GM04504 (cell line): Measurements from ENCODE around the gene SPINT3.

Source experiments
- DNase-seq: peaks from one replicate; pipeline ENCODE4 v3.0.0-alpha.2; 2012; ENCODE audit warnings: low read depth

Gene SPINT3, protein sequence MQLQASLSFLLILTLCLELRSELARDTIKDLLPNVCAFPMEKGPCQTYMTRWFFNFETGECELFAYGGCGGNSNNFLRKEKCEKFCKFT

DNA sequence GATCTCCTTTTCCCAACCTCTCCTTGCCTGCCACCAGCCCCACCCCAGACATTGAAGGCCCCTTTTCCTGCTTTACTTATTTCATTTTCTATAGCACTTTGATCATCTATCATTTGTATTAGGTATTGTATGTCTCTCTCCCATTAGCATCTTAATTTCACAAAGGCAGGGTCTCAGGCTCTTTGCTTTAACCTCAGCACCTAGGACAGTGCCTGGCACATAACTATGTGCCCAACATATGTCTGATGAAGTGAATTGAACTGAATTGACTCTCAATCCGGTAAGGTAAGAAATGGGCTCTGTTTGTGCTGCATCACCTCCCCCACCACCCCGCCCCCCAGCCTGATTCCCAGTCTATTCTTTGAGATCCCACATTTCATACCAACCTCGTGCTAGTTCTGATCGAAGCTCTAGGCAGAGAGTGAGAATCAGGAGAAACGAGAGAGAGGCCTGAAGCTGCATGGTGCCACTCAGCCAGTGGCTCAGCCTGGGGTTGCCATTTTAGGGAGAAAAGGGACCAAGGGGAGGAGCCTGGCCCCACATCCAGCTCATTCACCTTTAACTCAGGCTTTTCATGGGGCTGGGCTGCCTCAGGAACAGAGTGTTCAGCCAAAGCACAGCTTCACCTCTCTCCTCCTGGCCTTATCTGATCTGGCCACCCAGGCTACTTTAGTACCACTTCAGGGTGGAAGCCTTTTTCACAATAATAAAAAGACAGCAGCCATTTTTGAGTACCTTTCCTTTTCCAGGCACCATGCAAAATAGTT lies at the start of gene SPINT3:
SPINT3 (minus strand) TSS at position 476 of the 767 bp plus-strand sequence; CDS start at position 462, 14 bp downstream.
- no peak for DNase-seq

DNA sequence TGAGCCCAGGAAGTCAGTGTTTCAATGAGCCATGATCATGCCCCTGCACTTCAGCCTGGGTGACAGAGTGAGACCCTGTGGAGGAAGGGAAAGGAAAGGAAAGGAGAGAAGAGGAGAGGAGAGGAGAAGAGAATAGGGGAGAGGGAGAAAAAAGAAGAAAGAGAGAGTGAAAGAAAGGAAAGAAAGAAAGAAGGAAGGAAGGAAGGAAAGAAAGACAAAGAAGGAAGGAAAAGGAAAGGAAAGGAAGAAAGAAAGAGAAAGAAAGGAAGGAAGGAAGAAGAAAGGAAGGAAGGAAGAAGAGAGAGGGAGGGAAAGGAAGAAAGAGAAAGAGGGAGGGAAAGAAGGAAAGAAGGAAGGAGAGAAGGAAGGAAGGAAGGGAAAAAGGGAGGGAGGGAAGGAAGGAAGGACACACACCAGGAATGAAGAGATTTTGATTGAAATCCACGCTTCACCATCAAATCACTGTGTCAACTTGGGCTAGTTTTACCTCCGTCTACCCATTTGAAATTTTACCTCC lies 49.4 kb upstream of the SPINT3 start:
- DNase-seq = no peak

DNA sequence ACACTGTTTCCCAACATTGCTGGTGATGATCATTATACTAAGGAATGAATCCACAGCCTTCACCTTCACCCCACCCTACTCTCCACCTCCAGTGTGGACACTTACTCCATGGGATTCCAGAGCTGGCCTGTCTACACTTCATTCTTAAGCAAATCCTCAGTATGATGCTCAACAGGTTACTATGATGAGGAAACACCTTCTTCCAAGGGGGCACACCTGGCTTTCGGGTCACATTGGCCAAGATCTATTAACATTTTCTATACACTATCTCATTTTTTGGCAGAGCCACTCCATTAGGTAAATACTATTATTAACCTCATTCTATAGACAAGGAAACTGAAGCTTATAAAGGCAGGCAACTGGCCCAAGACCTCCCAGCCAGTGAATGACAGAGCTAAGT lies 39.8 kb upstream of the SPINT3 start:
- DNase-seq = no peak

DNA sequence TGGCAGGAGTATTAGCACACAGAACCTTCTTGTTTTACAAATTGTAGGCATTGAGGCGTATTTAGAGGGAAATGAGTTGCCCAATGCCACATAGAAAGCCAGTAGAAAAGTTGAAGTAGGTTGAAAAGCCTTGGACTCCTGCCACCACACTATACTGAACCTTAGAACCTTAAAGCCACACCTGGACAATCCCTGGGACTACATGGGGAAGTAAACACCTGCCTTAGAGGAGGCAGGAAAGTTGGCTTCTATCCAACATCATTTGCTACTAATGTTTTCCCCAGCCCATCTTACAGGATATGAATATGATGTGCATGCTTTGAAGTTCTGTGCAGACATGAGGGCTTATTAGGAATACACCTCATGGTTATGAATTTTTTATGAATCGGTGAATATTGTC lies 37.0 kb upstream of the SPINT3 start:
- DNase-seq = no peak

DNA sequence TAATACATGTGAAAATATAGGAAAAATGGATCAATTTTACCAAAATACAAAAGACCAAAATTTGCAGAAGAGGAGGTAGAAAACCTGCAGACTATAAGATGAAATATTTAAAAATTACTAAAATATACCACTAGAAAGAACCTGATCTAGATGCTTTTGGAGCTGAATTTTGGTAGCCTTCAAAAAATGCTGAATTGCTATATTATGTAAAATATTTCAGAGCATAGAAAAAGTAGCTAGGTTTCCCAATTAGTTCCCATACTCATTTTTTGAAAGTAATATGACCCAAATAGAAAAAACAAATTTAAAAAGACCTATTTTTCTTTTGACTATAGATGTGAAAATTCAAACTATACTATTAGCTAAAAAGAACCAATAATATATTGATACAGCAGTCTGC lies 35.3 kb upstream of the SPINT3 start:
- no peak for DNase-seq

DNA sequence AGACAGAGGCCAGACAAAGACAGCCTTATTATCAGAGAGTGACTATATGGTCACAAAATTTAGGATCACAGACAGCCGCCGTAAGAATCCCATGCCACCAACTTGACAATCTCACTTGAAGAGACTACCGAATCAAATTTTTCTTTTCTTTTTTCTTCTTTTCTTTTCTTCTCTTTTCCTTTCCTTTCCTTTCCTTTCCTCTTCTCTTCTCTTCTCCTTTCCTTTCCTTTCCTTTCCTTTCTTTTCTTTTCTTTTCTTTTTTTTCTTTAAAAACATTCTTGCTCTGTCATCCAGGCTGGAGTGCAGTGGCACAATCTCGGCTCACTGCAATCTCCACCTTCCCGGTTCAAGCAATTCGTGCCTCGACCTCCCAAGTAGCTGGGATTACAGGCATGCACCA lies 33.0 kb upstream of the SPINT3 start:
- no peak for DNase-seq

DNA sequence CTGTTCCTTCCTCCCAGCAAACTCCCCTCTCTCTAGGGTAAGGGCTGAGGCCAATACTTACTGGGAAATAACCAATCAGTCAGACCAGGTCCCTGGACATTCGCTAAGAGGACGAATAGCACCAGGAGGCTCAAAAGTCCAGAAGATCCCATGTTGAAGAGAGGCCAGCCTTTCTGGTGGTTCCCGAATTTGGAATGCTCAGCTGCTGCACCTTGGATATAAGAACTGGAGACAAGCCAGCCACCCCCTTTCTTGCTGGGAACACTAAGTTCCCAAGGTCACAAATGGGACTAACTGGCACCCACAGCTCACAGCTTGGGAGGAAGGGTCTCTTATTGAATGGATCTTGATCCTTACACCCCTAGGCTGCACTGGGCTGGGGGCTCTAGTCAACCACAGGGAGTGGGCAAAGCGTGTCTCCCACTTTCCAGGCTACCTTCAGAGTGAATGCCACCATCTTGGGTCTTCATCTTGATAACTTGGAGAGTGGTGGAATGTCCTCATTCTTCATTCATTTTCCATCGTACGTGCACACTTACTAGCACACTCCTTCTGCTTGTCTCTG lies 31.9 kb upstream of the SPINT3 start, which contains the start of gene EPPIN:
EPPIN (minus strand) TSS at position 196 of the 565 bp plus-strand sequence; CDS start at position 152, 44 bp downstream.
- no peak for DNase-seq

DNA sequence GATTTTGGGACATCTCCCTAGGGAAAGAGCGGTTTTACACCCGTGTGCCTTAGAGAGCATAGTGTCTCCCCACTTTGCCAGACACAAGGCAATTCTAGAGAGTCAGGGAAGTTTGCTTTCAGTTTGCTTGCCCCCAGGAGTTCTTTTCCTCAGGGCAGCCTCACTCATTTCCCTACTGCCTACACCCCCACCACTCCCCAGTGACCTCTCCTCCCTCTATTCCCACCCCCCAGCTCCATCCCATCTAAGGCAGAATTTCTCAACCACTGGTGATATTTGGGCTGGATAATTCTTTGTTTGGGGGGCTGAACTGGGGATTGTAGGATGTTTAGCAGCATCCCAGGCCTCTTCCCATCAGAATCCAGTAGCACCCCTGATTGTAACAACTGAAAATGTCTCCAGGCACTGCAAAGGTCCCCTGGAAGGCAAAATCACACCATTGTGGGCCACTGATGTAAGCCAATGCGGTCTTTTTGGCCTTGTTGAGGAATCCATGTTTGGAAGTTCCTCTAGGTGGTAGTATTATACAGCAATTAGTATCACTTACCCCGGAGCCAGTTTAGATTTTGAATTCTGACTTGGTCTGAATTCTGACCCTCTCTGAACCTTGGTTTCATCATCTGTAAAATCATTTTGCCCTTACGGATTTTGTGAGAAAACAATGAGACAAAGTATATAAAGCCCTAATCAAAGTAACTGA lies 30.5 kb upstream of the SPINT3 start:
- peak; percentile 3 for DNase-seq

DNA sequence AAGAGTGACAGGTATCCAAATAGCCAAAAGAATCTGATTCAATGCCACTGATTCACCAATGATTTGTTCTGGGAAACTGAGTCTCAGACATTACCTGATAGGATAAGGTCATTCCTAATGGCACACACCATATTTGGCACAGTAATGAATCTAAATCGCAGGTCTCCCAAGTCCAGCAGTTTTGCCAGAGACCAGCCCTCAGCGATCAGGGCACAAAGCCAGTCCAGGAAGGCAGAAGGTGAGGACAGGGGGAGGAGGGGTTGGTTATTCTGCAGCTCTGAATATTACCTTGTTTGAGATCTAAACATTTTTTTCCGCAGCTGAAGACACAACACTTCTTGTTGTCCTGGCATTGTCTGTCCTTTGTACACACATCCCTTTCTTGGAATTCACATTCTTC lies 29.9 kb upstream of the SPINT3 start:
- no peak for DNase-seq

DNA sequence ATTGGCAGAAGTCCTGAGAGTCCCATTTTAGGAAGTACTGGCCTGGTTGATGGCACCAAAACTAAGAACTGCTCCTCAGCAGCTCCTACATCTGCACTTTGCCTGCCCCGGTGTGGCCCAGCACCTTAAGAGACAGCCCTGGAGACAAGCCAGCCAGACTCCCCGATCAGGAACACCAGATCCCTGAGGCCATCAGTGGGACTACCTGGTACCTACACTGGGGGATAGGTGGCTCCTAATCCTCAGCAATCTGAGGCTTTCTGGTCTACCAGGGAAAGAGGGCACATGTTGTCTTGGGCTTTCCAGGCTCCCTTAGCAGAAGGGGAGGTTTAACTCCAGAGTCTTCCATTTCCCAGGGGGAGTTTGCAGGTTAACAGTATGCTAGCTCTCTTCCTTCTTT lies 24.0 kb upstream of the SPINT3 start, which contains the start of gene WFDC6:
WFDC6 (minus strand) TSS at position 101 of the 400 bp plus-strand sequence; CDS start at position 26, 75 bp downstream.
- DNase-seq = no peak

DNA sequence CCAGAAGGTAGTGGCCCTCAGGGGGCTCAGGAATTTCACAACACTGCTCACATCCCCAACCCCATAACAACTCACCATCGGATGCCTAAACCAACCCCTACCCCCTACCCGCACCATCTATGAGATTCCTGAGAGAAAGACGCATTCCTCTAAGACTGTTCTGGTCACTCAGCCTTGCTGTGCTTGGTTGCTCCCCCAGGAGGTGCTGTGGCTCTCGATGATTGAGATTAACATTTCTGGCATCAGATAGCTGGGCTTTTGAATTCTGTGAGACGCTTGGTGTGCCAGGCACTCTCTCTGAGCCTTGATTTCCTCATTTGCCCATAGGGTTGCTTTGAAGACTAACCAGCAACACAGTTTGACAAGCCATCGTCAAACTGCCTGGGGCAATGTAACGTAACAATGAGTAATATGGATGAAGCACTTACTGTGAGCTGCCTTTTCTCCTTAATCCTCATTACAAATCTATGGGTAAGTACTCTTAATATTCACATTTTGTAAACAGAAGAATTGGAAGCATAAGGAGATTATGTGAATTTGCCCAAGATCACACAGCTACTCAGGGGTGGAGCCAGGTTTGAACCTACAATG lies 22.9 kb upstream of the SPINT3 start:
- DNase-seq = no peak

DNA sequence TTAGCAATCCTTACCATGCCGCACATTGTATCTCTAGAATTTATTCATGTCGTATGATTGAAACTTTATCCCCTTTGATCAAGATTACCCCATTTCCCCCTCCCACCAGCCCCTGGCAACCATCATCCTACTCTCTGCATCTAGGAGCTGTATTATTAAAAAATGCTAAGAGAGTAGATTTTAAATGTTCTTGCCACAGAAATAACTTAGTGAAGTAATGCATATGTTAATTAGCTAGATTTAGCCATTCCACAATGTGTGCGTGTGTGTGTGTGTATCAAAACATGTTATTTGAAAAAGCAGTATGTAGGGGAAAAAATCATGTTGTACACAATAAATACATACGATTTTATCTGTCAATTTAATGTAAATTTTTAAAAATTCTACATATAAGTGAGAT lies 11.9 kb upstream of the SPINT3 start:
- DNase-seq = no peak

DNA sequence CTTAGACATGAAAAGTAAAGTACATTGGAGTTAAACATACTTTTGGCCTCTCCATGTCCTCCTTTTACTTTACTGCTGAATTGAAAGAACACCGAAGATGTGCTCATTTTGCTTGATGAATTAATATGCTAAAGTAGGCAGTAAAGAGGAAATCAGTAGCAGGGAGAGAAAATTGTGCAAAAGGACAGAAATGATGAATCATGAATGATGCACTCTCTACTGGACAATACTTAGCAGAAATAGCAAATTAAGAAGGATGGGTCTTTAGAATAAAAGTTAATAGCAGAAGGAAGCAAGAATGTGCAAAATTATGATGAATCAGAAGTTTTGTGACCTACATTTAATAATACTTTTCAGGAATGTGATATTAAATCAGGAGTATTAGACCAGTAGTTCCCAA lies 8.4 kb upstream of the SPINT3 start:
- no peak for DNase-seq

DNA sequence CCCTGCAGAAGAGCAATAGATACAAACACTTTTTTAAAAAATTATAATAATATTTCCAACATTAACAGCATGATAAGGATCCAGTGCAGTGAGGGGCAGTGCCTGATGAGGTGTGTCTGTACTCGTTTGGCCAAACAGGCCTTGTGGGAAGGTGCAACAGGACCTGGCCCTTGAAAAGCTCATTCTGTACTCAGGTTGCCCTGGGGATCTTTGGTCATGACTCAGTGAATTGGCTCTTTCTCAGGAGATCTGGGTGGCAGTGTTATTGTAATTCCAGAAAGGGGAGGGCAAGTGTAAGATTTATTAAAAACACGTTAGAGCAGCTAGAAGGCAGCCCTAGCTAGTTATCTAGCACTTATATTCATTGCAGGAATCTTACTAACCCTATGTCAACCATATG lies 2.9 kb upstream of the SPINT3 start:
- no peak for DNase-seq

DNA sequence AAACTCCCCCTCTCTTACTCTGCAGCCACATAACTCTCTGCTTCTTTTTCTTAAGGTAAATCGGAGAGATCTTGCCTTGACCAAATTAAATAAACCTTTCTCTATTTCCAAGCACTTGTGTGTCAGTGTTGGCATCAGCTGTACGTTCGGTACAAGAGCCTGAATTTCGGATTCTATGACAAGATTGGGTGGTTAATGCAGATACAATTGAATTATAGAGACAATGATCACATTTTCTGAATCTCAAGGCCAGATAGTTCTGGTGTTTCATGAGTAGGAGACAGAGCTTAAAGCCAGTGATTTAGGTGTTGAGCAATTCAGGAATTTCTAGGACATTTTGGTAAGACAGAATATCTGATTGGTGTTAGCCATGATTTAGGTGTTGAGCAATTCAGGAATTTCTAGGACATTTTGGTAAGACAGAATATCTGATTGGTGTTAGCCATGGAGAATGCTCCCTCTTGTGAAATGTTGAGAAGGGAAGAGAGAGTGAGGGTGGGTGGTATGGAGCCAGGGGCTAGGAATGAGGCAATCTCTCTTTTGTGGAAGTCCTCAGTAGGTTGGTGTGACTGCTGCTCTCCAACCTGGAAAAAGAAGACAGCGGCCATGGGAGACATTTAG lies 5.1 kb downstream of the SPINT3 start:
- no peak for DNase-seq

DNA sequence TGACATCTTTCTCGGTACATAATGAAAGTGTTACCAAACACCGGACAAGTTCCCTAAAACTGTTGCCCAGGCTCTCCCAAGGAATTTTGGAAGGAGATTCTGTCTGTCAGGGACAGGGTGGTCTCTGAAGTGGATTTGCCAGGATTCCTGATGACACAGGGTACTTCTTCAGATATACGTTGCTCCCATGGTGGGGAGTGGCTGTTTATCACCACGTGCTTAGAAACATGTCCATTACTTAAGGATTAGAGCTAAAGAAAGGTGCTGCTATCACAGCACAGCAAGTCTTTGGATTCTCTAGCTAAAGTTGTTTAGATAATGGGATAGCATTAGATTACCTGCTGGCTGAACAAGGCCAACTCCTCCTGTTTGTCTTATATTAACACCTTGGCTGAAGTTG lies 6.3 kb downstream of the SPINT3 start:
- DNase-seq = no peak

DNA sequence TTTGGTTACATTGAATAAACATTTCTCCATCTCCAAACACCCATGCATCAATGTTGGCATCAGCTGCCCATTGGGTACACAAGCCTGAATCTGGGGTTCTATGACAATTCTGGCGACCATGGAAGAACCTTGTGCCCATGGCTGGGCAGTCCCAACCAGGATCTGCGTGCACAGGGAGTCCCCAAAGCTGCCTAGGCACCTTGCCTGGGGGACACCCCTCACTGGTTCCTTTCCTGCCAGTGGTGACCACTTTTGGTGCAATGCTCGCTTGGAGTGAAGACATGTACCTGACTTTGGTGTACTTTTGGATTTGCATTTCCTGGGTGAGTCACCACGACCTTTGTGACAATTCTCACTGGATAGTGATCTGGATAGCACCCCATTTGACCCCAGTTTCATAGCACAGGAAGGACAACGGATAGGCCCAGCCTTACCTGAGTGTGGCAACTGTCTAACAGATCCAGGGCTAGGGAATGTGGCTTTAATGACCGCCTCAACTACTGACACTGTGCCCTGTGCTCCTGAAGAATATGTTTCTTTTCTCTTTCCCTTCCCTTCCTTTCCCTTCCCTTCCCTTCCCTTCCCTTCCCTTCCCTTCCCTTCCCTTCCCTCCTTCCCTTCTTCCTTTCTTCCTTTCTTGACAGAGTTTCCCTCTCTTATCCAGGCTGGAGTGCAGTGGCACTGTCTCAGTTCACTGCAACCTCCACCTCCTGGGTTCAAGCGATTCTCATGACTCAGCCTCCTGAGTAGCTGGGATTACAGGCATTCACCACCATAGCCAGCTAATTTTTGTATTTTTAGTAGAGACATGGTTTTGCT lies 7.1 kb downstream of the SPINT3 start:
- DNase-seq = no peak

DNA sequence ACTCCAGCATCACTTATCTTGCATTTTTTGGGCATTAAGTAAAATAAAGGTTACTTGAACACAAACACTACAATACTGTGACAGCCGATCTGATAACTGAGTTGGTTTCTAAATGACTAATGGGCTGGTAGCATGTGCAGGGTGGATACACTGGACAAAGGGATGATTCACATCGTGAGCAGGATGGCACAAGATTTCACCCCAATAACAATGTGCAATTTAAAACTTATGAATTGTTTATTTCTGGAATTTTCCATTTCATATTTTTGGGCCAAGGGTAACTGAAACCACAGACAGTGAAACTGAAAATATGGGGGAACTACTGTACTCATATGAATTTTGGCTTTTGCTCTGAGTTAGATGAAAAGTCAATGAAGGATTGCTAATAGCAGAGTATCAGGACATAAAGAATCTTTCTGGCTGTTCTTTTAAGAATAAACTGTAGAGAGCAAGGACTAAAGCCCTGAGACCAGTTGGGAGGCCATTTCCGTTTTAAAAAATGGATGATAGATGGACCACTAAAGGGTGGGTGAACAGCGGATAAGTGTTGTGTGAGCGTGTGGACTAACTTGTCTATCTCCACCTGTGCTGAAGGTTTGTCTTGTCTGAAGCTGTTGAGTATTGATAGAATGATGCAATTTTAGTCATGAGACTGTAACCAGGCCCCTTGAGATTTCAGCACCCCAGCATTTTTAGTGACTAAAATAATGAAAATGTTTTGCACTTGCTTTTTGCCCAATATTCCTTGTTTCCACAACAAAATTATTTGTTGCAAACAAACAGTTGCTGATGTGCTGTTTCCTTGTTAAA lies 8.2 kb downstream of the SPINT3 start:
- DNase-seq = no peak

DNA sequence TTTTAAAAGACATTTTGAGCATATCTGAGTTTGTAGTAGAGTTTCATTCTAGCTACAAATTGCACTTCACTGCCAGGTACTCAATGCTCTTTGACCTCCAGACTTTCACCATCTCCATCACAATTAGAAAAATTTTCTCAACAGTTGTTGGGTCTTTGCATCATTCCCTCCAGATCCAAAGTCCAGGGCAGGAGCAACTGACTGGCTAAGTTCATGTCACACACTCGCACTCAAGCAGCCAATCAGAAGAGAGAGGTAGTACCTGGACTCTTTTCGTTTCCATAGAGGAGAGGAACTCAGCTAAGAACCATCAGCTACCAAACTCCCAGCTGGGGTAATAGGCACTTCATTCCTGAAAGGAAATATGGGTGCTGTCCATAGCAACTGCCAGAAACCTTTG lies 9.0 kb downstream of the SPINT3 start:
- DNase-seq = no peak

DNA sequence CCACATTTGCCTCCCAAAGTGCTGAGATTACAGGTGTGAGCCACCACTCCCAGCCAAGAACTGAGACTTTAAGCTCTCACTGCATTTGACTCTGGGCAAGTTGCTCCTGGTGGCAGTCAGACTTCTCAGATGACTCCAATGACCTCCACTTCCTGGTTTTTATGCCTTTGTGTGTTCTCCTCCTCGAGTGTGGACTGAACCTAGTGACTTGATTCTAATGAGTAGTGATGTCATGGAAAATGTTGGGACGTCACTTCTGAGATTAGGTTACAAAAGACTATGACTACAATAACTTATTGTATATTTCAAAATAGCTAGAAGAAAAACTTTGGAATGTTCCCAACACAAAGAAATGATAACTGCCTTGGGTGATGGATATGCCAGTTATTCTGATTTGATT lies 12.0 kb downstream of the SPINT3 start:
- no peak for DNase-seq
